Muscle of leg (tissue), 11 donors: ENCODE measurements around the gene TCF15. TPM values are rescaled to one million over a fixed set of nuclear protein-coding genes. Genes with fewer than 3 reads are reported as not detected.

ENCODE experiments used
- DNase-seq: peaks from one replicate; pipeline ENCODE4 v3.0.0; 2013
- H3K27ac ChIP-seq: one replicate; pipeline ENCODE4 v1.5.1; 2013; ENCODE audit warnings: mild to moderate bottlenecking, low read length, control low read depth
- H3K27me3 ChIP-seq: one replicate; pipeline ENCODE4 v1.6.1; 2013; ENCODE audit warnings: low read length; ENCODE audit not compliant: control insufficient read depth, insufficient read depth
- H3K36me3 ChIP-seq: one replicate; pipeline ENCODE4 v1.6.1; 2013; ENCODE audit warnings: low read length; ENCODE audit not compliant: control insufficient read depth, insufficient read depth
- H3K4me1 ChIP-seq: one replicate; pipeline ENCODE4 v1.6.1; 2013; ENCODE audit warnings: low read length; ENCODE audit not compliant: control insufficient read depth, insufficient read depth
- H3K4me3 ChIP-seq: one replicate; pipeline ENCODE4 v1.5.1; 2013; ENCODE audit warnings: low read length, control low read depth
- H3K9me3 ChIP-seq: replicated peaks from 2 replicates; pipeline ENCODE4 v1.6.1; 2013; ENCODE audit warnings: low read depth, low read length; ENCODE audit not compliant: control insufficient read depth
- WGBS: methylation state at CpG from one replicate; pipeline ENCODE4 v1.1.5; 2013; ENCODE audit warnings: missing lambda C conversion rate; ENCODE audit not compliant: insufficient coverage; 5-methylcytosine and 5-hydroxymethylcytosine counted together
- polyA plus RNA-seq, 8 donors: library from polyadenylated mRNA; unstranded; fragments of 120-200 nt; gene quantifications; one replicate each; pipeline versions ENCODE4 v1.2.1 to v1.2.3, GENCODE V29; 2013; ENCODE audit warnings: inconsistent platforms in 1 of 8, low replicate concordance in 1 of 8; ENCODE audit not compliant: insufficient read length in 8 of 8, insufficient read depth in 1 of 8
- total RNA-seq: library from RNA; stranded (reverse); fragments of 120-200 nt; gene quantifications from one replicate; pipeline ENCODE4 v1.2.4, GENCODE V29; 2013

The TCF15 gene
- total and polyA plus RNA-seq, 9 donors: 3.5 to 7.9 (median 5.4) TPM

- WGBS: no CpG with 5 or more reads among the region's 1 CpG
- H3K4me1 ChIP-seq: peaks cover 7% of the 10 kb centered on the region
Measured at GRCh38 chr20:631101-631500, 21.0 kb upstream of the TCF15 start.

GRCh38 chr20:626579-626978 lies 16.5 kb upstream of the TCF15 start:
- H3K36me3 ChIP-seq: no peaks in the 10 kb centered on the region
- no peaks in the 10 kb centered on the region for H3K9me3 ChIP-seq
- H3K4me1 ChIP-seq: no peaks in the 10 kb centered on the region
- H3K27me3 ChIP-seq: no peaks in the 10 kb centered on the region
- no peak overlapping the region for H3K27ac ChIP-seq
- no peak overlapping the region for H3K4me3 ChIP-seq
- no peak for DNase-seq
- WGBS: 70% methylated on average over 2 of the region's 2 CpGs

More at GRCh38 chr20:631101-631500, 21.0 kb upstream of the TCF15 start:
- Histone ChIP-seq H3K4me3 (no peak overlapping the region), H3K27me3 (no peaks in the 10 kb centered on the region), H3K36me3 (no peaks in the 10 kb centered on the region), H3K27ac (no peak overlapping the region), H3K9me3 (no peaks in the 10 kb centered on the region)
- no peak for DNase-seq

- no peaks in the 10 kb centered on the region for H3K9me3 ChIP-seq
- no peak overlapping the region for H3K27ac ChIP-seq
Measured at GRCh38 chr20:625360-625932, 15.3 kb upstream of the TCF15 start.

GRCh38 chr20:623704-624103 lies 13.6 kb upstream of the TCF15 start:
- H3K4me3 ChIP-seq: no peak overlapping the region
- H3K36me3 ChIP-seq: no peaks in the 10 kb centered on the region
- no peaks in the 10 kb centered on the region for H3K9me3 ChIP-seq
- DNase-seq: no peak
- H3K4me1 ChIP-seq: peaks cover 4% of the 10 kb centered on the region
- peaks cover 2% of the 10 kb centered on the region for H3K27me3 ChIP-seq
- no peak overlapping the region for H3K27ac ChIP-seq
- WGBS: 33% methylated on average over 1 of the region's 4 CpGs

More at GRCh38 chr20:625360-625932, 15.3 kb upstream of the TCF15 start:
- Histone ChIP-seq H3K27me3 (no peaks in the 10 kb centered on the region), H3K4me1 (peaks cover under 1% of the 10 kb centered on the region), H3K4me3 (no peak overlapping the region), H3K36me3 (no peaks in the 10 kb centered on the region)
- no CpG with 5 or more reads among the region's 4 CpGs for WGBS
- no peak for DNase-seq

GRCh38 chr20:623021-623420 lies 12.9 kb upstream of the TCF15 start:
- H3K9me3 ChIP-seq: peaks cover 3% of the 10 kb centered on the region
- H3K27me3 ChIP-seq: peaks cover 2% of the 10 kb centered on the region
- H3K4me1 ChIP-seq: peaks cover 4% of the 10 kb centered on the region
- no peak overlapping the region for H3K27ac ChIP-seq
- DNase-seq: no peak
- H3K4me3 ChIP-seq: no peak overlapping the region
- WGBS: 7% methylated on average over 4 of the region's 4 CpGs
- no peaks in the 10 kb centered on the region for H3K36me3 ChIP-seq

- Histone ChIP-seq H3K27ac (no peak overlapping the region), H3K27me3 (peaks cover 2% of the 10 kb centered on the region), H3K9me3 (peaks cover 6% of the 10 kb centered on the region), H3K4me1 (peaks cover 4% of the 10 kb centered on the region), H3K36me3 (no peaks in the 10 kb centered on the region), H3K4me3 (no peak overlapping the region)
- 66% methylated on average over 5 of the region's 7 CpGs for WGBS
- no peak for DNase-seq
Measured at GRCh38 chr20:622161-622560, 12.1 kb upstream of the TCF15 start.

GRCh38 chr20:621125-621756 lies 11.1 kb upstream of the TCF15 start:
- H3K27me3 ChIP-seq: peaks cover 2% of the 10 kb centered on the region
- WGBS: 37% methylated on average over 4 of the region's 5 CpGs
- H3K27ac ChIP-seq: no peak overlapping the region
- no peak overlapping the region for H3K4me3 ChIP-seq
- H3K9me3 ChIP-seq: peaks cover 6% of the 10 kb centered on the region
- peaks cover 4% of the 10 kb centered on the region for H3K4me1 ChIP-seq
- DNase-seq: no peak
- H3K36me3 ChIP-seq: no peaks in the 10 kb centered on the region

- Histone ChIP-seq H3K4me1 (peaks cover 4% of the 10 kb centered on the region), H3K27ac (no peak overlapping the region), H3K4me3 (no peak overlapping the region), H3K36me3 (no peaks in the 10 kb centered on the region), H3K27me3 (peaks cover 2% of the 10 kb centered on the region), H3K9me3 (peaks cover 6% of the 10 kb centered on the region)
- WGBS: 3% methylated on average over 5 of the region's 7 CpGs
- DNase-seq: no peak
Measured at GRCh38 chr20:620246-620645, 10.1 kb upstream of the TCF15 start.

- Histone ChIP-seq H3K4me1 (peaks cover 4% of the 10 kb centered on the region), H3K4me3 (no peak overlapping the region), H3K27ac (no peak overlapping the region), H3K27me3 (peaks cover 2% of the 10 kb centered on the region), H3K36me3 (no peaks in the 10 kb centered on the region), H3K9me3 (peaks cover 6% of the 10 kb centered on the region)
- 90% methylated on average over 4 of the region's 5 CpGs for WGBS
- no peak for DNase-seq
Measured at GRCh38 chr20:618980-619379, 8.9 kb upstream of the TCF15 start.

GRCh38 chr20:617934-618690 lies 8.0 kb upstream of the TCF15 start:
- DNase-seq: no peak
- no peak overlapping the region for H3K4me3 ChIP-seq
- peaks cover 8% of the 10 kb centered on the region for H3K4me1 ChIP-seq
- H3K36me3 ChIP-seq: no peaks in the 10 kb centered on the region
- no peak overlapping the region for H3K27ac ChIP-seq
- peaks cover 6% of the 10 kb centered on the region for H3K9me3 ChIP-seq
- WGBS: 85% methylated on average over 4 of the region's 4 CpGs
- peaks cover 4% of the 10 kb centered on the region for H3K27me3 ChIP-seq
